ENCODE data around the gene IL22RA1. TPM values are rescaled to one million over a fixed set of nuclear protein-coding genes. Genes with fewer than 3 reads are reported as not detected.
A peak's percentile ranks its signal among the peaks of the same experiment; 100 is the strongest.

Gene IL22RA1
- total and polyA plus RNA-seq, 2 of the 8 experiments (the other 6 are each of a cell fraction or from before 2014, with no cell fraction given), result 0.17 to 0.32 TPM

DNA sequence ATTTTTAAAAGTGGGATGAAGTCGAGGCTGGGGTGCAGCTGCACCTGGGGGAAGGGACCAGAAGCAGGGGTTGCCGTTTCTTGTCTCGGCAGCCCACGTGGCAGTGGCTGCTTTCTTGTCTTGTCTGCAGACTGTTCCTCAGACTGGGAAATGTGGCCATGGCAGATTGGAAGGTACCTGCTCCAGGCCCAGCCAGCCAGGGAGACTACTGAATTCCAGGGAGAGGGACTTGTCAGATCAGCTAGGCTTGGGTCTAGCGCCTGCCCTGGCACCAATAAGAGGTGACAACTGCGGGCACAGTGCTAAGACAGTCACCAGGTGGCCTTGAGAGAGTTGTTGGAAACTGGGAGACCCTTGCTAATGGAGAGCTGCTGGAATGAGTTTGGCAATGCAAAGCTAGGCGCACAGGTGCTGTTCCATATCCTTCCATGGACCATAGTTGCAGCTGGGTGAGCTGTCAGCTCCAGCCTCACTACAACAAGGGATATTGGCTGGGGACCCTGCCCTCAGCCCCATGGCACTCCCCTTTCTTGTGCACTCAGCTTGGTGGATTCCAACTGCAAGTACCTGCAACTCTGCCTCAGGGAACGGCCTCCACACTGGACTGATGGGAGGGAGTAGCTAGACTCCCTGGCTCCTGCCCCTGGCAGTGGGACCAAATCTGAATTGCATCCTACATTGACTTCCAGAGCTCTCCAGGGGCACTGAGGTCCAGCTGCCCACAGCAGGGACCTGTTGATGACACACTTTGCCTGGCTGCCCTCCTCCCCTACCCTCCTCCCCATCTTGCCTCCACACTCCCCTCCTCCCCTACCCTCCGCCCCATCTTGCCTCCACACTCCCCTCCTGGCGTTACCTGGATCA is 9.9 kb upstream of the IL22RA1 start:
- 80% methylated on average over 10 of the region's 10 CpGs; no CpG with 5 or more reads in 1 of the 2 experiments for WGBS, 2 experiments (ENCODE audit: extremely low coverage in 1 of 2, insufficient coverage in 1 of 2, insufficient read length in 1 of 2, insufficient replicate concordance in 2 of 2, low coverage in 1 of 2, low lambda C conversion rate in 2 of 2, missing lambda C conversion rate in 1 of 2)
- H3K4me3 ChIP-seq (ENCODE audit: extremely low read depth in 1 of 4, insufficient read depth in 2 of 4, low read depth in 3 of 4, low read length in 4 of 4), result no peak overlapping the region
- H4K20me1 ChIP-seq (replicated peaks in 1 of 2; ENCODE audit: control insufficient read depth in 1 of 2, insufficient read depth in 2 of 2, low read length in 2 of 2), result peaks cover 0 to 2% of the 10 kb centered on the region in 2 experiments
- peak overlapping the region; percentile 70 for H2BK12ac ChIP-seq (ENCODE audit: low read depth, low read length)
- peak overlapping the region; percentile 91 for H2BK120ac ChIP-seq (replicated peaks; ENCODE audit: low read depth, low read length)
- H4K8ac ChIP-seq (ENCODE audit: extremely low read depth, insufficient read depth, low read length), result peak overlapping the region; percentile 9; the same call in 1 of the 2 replicates
- 0 out of 2 replicates have a peak overlapping the region, but pooled peaks have one; percentile 28 for H2AK5ac ChIP-seq (ENCODE audit: low read depth, low read length)
- no peak overlapping the region for H4K5ac ChIP-seq (ENCODE audit: insufficient read length, low read depth, low read length)
- H3K23me2 ChIP-seq (ENCODE audit: low read depth, low read length), result no peaks in the 10 kb centered on the region
- peak overlapping the region; percentile 13; the same call in 1 of the 2 replicates for H2BK5ac ChIP-seq (ENCODE audit: low read depth, low read length)
- H3K36me3 ChIP-seq (ENCODE audit: control insufficient read depth in 2 of 4, insufficient read depth in 4 of 4, low read length in 3 of 4), result peaks cover 4 to 13% (median 7%) of the 10 kb centered on the region in 4 experiments; a peak in 5 of 8 replicates
- CTCF ChIA-PET (ENCODE audit: partially characterized antibody), result interaction anchor here (0.5 to 10.9 kb wide), 16 partner anchors 10 to 238 kb away, joined by 3 to 85 read pairs (median 6); partner anchors contain the start of gene IL22RA1
- H3K4me1 ChIP-seq (replicated peaks in 1 of 4; ENCODE audit: control insufficient read depth in 3 of 4, insufficient read depth in 4 of 4, low read length in 3 of 4), result peaks cover 3 to 25% (median 15%) of the 10 kb centered on the region in 4 experiments
- no peak overlapping the region for H3K9ac ChIP-seq (replicated peaks in 1 of 4; ENCODE audit: extremely low read depth in 1 of 4, low read depth in 3 of 4, low read length in 3 of 4)
- 0 out of 2 replicates have a peak overlapping the region, but pooled peaks have one; percentile 33 for H3K18ac ChIP-seq (ENCODE audit: extremely low read depth, low read length)
- peak overlapping the region; percentile 21 for H2BK15ac ChIP-seq (ENCODE audit: low read length)
- POLR2A ChIA-PET (ENCODE audit: partially characterized antibody), result interaction anchor here (0.8 to 7.2 kb wide), 10 partner anchors 10 to 172 kb away, joined by 3 to 82 read pairs (median 4); partner anchors contain the start of genes IFNLR1 and IL22RA1
- H3K27me3 ChIP-seq (replicated peaks in 1 of 4; ENCODE audit: control insufficient read depth in 3 of 4, extremely low read depth in 1 of 4, insufficient read depth in 3 of 4, low read length in 3 of 4), result no peaks in the 10 kb centered on the region
- peaks cover 0 to 6% of the 10 kb centered on the region in 2 experiments; a peak in 1 of 4 replicates for H3K79me2 ChIP-seq (ENCODE audit: control insufficient read depth in 1 of 2, insufficient read depth in 2 of 2, low read length in 2 of 2)
- peak overlapping the region; percentile 34 to 35; a peak in 2 of 4 replicates for H3K4me2 ChIP-seq (ENCODE audit: insufficient read depth in 1 of 2, low read depth in 2 of 2, low read length in 2 of 2)
- no peak overlapping the region for H3K14ac ChIP-seq (ENCODE audit: insufficient read length)
- no peak overlapping the region for H3K23ac ChIP-seq (ENCODE audit: insufficient read length)
- H3K9me3 ChIP-seq (ENCODE audit: insufficient read depth in 2 of 2, low read depth in 1 of 2, low read length in 1 of 2), result no peaks in the 10 kb centered on the region
- TF ChIP-seq KDM1A (IDR thresholded peaks at IDR 0.05; ENCODE audit: borderline replicate concordance, low read length), result no peak
- TF ChIP-seq SIX5 (IDR thresholded peaks at IDR 0.05; ENCODE audit: low read depth, low read length), result no peak
- TF ChIP-seq CHD1 (IDR thresholded peaks at IDR 0.05; ENCODE audit: low read depth, low read length), result no peak
- H3K79me1 ChIP-seq (ENCODE audit: low read depth, low read length), result no peaks in the 10 kb centered on the region
- H3K27ac ChIP-seq (ENCODE audit: low read depth, low read length), result no peak overlapping the region
- peak overlapping the region; percentile 48; the same call in 1 of the 2 replicates for H2BK20ac ChIP-seq (ENCODE audit: low read length)
- H4K91ac ChIP-seq (replicated peaks; ENCODE audit: insufficient read length, low read length), result peak overlapping the region; percentile 79
- H3K4ac ChIP-seq (replicated peaks; ENCODE audit: insufficient read length, low read depth, low read length), result peak overlapping the region; percentile 17
- DNase-seq (ENCODE audit: low read depth in 1 of 2, low spot score in 2 of 2), result no peak
- H3K56ac ChIP-seq (replicated peaks; ENCODE audit: insufficient read length, low read depth, low read length), result peak overlapping the region; percentile 4
- FAIRE-seq, result no peak
- no peak overlapping the region for H2AFZ ChIP-seq (ENCODE audit: low read length)
